Stimulated activated CD8-positive, alpha-beta memory T cell treated with anti-CD3 and anti-CD28 coated beads, Interleukin-4, amount 100 ng/mL, for 24 hours (primary cell): Measurements from ENCODE around the gene GAS7.
"Not testable (repeated sequence)": the region's sequence is repeated elsewhere in the genome, so short reads cannot be mapped to it uniquely, and the experiment has no call there.

Experiments
- DNase-seq: peaks from one replicate; pipeline ENCODE4 v3.0.0-alpha.2; 2020; ENCODE audit warnings: low read depth

Gene GAS7

GRCh38 chr17:10109146-10109545 is 89.3 kb downstream of the GAS7 start:
- DNase-seq, result no peak

- no peak for DNase-seq
These were observed 90.9 kb downstream of the GAS7 start for GRCh38 chr17:10107316-10108165.

- DNase-seq, result no peak
These were observed 92.3 kb downstream of the GAS7 start for GRCh38 chr17:10106067-10106466.

- DNase-seq, result no peak
These were observed 92.8 kb downstream of the GAS7 start for GRCh38 chr17:10105513-10106001.

GRCh38 chr17:10103712-10104111 is 94.7 kb downstream of the GAS7 start:
- DNase-seq, result no peak

- DNase-seq, result no peak
These were observed 95.6 kb downstream of the GAS7 start for GRCh38 chr17:10102817-10103216.

GRCh38 chr17:10099051-10099571 is 99.3 kb downstream of the GAS7 start:
- DNase-seq, result no peak

- DNase-seq, result no peak
These were observed 101.8 kb downstream of the GAS7 start for GRCh38 chr17:10096596-10096995.

- DNase-seq, result not testable (repeated sequence)
These were observed 103.1 kb downstream of the GAS7 start for GRCh38 chr17:10095295-10095694.

- DNase-seq, result no peak
These were observed 103.6 kb downstream of the GAS7 start for GRCh38 chr17:10094797-10095196.

GRCh38 chr17:10092595-10092994 is 105.8 kb downstream of the GAS7 start:
- DNase-seq, result no peak

GRCh38 chr17:10091046-10091445 is 107.4 kb downstream of the GAS7 start:
- no peak for DNase-seq

- no peak for DNase-seq
These were observed 109.1 kb downstream of the GAS7 start for GRCh38 chr17:10089196-10089804.

GRCh38 chr17:10088444-10088843 is 110.0 kb downstream of the GAS7 start:
- no peak for DNase-seq

GRCh38 chr17:10087355-10087754 is 111.1 kb downstream of the GAS7 start:
- no peak for DNase-seq

GRCh38 chr17:10083864-10084263 is 114.5 kb downstream of the GAS7 start:
- no peak for DNase-seq

GRCh38 chr17:10082795-10083194 is 115.6 kb downstream of the GAS7 start:
- no peak for DNase-seq

GRCh38 chr17:10081571-10082169 is 116.7 kb downstream of the GAS7 start:
- no peak for DNase-seq

GRCh38 chr17:10077561-10078299 is 120.7 kb downstream of the GAS7 start:
- DNase-seq, result no peak

GRCh38 chr17:10075919-10076318 is 122.5 kb downstream of the GAS7 start:
- no peak for DNase-seq

GRCh38 chr17:10073941-10074340 is 124.5 kb downstream of the GAS7 start:
- no peak for DNase-seq
